ENCODE data around the gene MGME1. TPM values are rescaled to one million over a fixed set of nuclear protein-coding genes. Genes with fewer than 3 reads are reported as not detected.

Gene MGME1
- 10 to 100 TPM in 1 of 4 donors, 1 to 10 TPM in 3; 4.6 to 14.7 (median 8.7) TPM for total RNA-seq

GRCh38 chr20:17968366-17969277 lies at the start of gene MGME1, which contains the start of gene SNX5:
Gene MGME1, plus strand, starts transcription at chr20:17969018. Its CDS starts 842 bp downstream, at chr20:17969860.
Gene SNX5, minus strand, starts transcription at chr20:17968794. Its CDS starts 369 bp downstream, at chr20:17968425.
- TF ChIP-seq CTCF (IDR thresholded peaks at IDR 0.05) (peak in 2 of 5 experiments; percentile 5 to 24), POLR2A (IDR thresholded peaks at IDR 0.05) (peak in 1 of 2 donors; percentile 49), EP300 (IDR thresholded peaks at IDR 0.05) (peak; percentile 72 to 95)
- Histone ChIP-seq H3K27ac (peak within 1 kb of the TSS; percentile 95 to 97 (median 96)), H3K27me3 (no peaks in the 10 kb centered on the region), H3K4me3 (peak within 1 kb of the TSS; percentile 66 to 94 (median 86)), H3K4me1 (peaks cover 0 to 78% (median 51%) of the 10 kb centered on the region in 4 donors), H3K36me3 (no peaks in the 10 kb centered on the region), H3K9me3 (no peaks in the 10 kb centered on the region)
- WGBS, 2 donors: 0 to 1% methylated on average over 26 to 56 of the region's 96 CpGs
- DNase-seq (ENCODE audit: low spot score in 2 of 2): peak; percentile 96 to 97

GRCh38 chr20:17919149-17919548 lies 49.7 kb upstream of the MGME1 start:
- WGBS, 2 donors: 88 to 94% methylated on average over 8 of the region's 8 CpGs
- H3K36me3 ChIP-seq: no peaks in the 10 kb centered on the region
- H3K4me1 ChIP-seq: no peaks in the 10 kb centered on the region
- H3K4me3 ChIP-seq: no peak overlapping the region
- no peak for TF ChIP-seq CTCF (IDR thresholded peaks at IDR 0.05)
- no peak for TF ChIP-seq EP300 (IDR thresholded peaks at IDR 0.05)
- TF ChIP-seq POLR2A (IDR thresholded peaks at IDR 0.05): no peak
- no peaks in the 10 kb centered on the region for H3K27me3 ChIP-seq
- no peaks in the 10 kb centered on the region for H3K9me3 ChIP-seq
- no peak overlapping the region for H3K27ac ChIP-seq
- no peak for DNase-seq (ENCODE audit: low spot score in 2 of 2)

- no peak overlapping the region for H3K4me3 ChIP-seq
- no peaks in the 10 kb centered on the region for H3K9me3 ChIP-seq
- DNase-seq (ENCODE audit: low spot score in 2 of 2): no peak
- H3K36me3 ChIP-seq: no peaks in the 10 kb centered on the region
- peaks cover 0 to 13% (median 3%) of the 10 kb centered on the region in 4 donors for H3K4me1 ChIP-seq
- H3K27me3 ChIP-seq: no peaks in the 10 kb centered on the region
- 9 to 13% methylated on average over 1 of the region's 1 CpG for WGBS, 2 donors
- TF ChIP-seq CTCF (IDR thresholded peaks at IDR 0.05) (no peak), POLR2A (IDR thresholded peaks at IDR 0.05) (no peak), EP300 (IDR thresholded peaks at IDR 0.05) (no peak)
- no peak overlapping the region for H3K27ac ChIP-seq
Measured at GRCh38 chr20:17921774-17922173, 47.0 kb upstream of the MGME1 start.

GRCh38 chr20:17925141-17925939 lies 43.5 kb upstream of the MGME1 start:
- no peaks in the 10 kb centered on the region for H3K9me3 ChIP-seq
- no peaks in the 10 kb centered on the region for H3K36me3 ChIP-seq
- H3K4me3 ChIP-seq: no peak overlapping the region
- TF ChIP-seq EP300 (IDR thresholded peaks at IDR 0.05) (no peak), POLR2A (IDR thresholded peaks at IDR 0.05) (no peak), CTCF (IDR thresholded peaks at IDR 0.05) (no peak)
- peak in 1 of 2 donors; percentile 21 for DNase-seq (ENCODE audit: low spot score in 2 of 2)
- H3K27ac ChIP-seq: peak overlapping the region in 2 of 4 donors; percentile 44 to 48
- peaks cover 0 to 36% (median 3%) of the 10 kb centered on the region in 4 donors for H3K4me1 ChIP-seq
- H3K27me3 ChIP-seq: no peaks in the 10 kb centered on the region
- 61 to 64% methylated on average over 11 of the region's 11 CpGs for WGBS, 2 donors
